Chondrocyte (in vitro differentiated cells): ENCODE measurements around the gene C20orf144. TPM values are rescaled to one million over a fixed set of nuclear protein-coding genes. Genes with fewer than 3 reads are reported as not detected.

Experiments
- DNase-seq: peaks from one replicate; pipeline ENCODE4 v3.0.0; 2021; ENCODE audit warnings: mixed read lengths, low spot score
- H3K27ac Mint-ChIP-seq: one replicate; pipeline ENCODE4 v1.8.0; 2021; ENCODE audit warnings: mild to moderate bottlenecking, moderate library complexity, mixed read lengths; ENCODE audit not compliant: unreplicated experiment
- H3K27me3 Mint-ChIP-seq: 2 replicates; pipeline ENCODE4 v1.8.0; 2021; ENCODE audit warnings: low read depth, mixed read lengths
- H3K36me3 Mint-ChIP-seq: 2 replicates; pipeline ENCODE4 v1.8.0; 2021; ENCODE audit warnings: low read depth, mixed read lengths
- H3K4me1 Mint-ChIP-seq: 2 replicates; pipeline ENCODE4 v1.8.0; 2021; ENCODE audit warnings: low read depth, mild to moderate bottlenecking, mixed read lengths
- H3K4me3 Mint-ChIP-seq: one replicate; pipeline ENCODE4 v1.8.0; 2021; ENCODE audit warnings: mild to moderate bottlenecking, moderate library complexity, mixed read lengths; ENCODE audit not compliant: unreplicated experiment
- H3K9me3 Mint-ChIP-seq: 2 replicates; pipeline ENCODE4 v1.8.0; 2021; ENCODE audit warnings: low read depth, mixed read lengths
- CTCF ChIP-seq: fragments of 200-600 bp; sonication (generic); IDR thresholded peaks from 2 replicates; pipeline ENCODE4 v1.5.0; 2021; ENCODE audit warnings: antibody characterized with exemption, mild to moderate bottlenecking, moderate library complexity
- total RNA-seq: library from RNA; stranded (reverse); gene quantifications from 3 replicates; pipeline ENCODE4 v1.2.1, GENCODE V29; 2021

Gene C20orf144
- total RNA-seq, 1 donor from 2014 or later = 0.10 TPM

GRCh38 chr20:33636776-33637175, 25.4 kb upstream of the C20orf144 start:
- H3K27me3 Mint-ChIP-seq = no peaks in the 10 kb centered on the region
- DNase-seq = no peak
- peaks cover 56% of the 10 kb centered on the region for H3K36me3 Mint-ChIP-seq
- no peak overlapping the region for H3K4me3 Mint-ChIP-seq
- no peaks in the 10 kb centered on the region for H3K4me1 Mint-ChIP-seq
- no peaks in the 10 kb centered on the region for H3K9me3 Mint-ChIP-seq
- no peak overlapping the region for H3K27ac Mint-ChIP-seq
- no peak for TF ChIP-seq CTCF

GRCh38 chr20:33640287-33640686, 21.8 kb upstream of the C20orf144 start:
- no peaks in the 10 kb centered on the region for H3K27me3 Mint-ChIP-seq
- H3K36me3 Mint-ChIP-seq = peaks cover 62% of the 10 kb centered on the region
- TF ChIP-seq CTCF = no peak
- H3K9me3 Mint-ChIP-seq = no peaks in the 10 kb centered on the region
- H3K4me1 Mint-ChIP-seq = no peaks in the 10 kb centered on the region
- no peak overlapping the region for H3K27ac Mint-ChIP-seq
- H3K4me3 Mint-ChIP-seq = no peak overlapping the region
- no peak for DNase-seq

- H3K27ac Mint-ChIP-seq = no peak overlapping the region
These were observed 17.6 kb upstream of the C20orf144 start for GRCh38 chr20:33644313-33645071.

GRCh38 chr20:33645072-33645358, 17.1 kb upstream of the C20orf144 start:
- peaks cover 22% of the 10 kb centered on the region for H3K4me1 Mint-ChIP-seq
- H3K4me3 Mint-ChIP-seq = no peak overlapping the region
- no peak overlapping the region for H3K27ac Mint-ChIP-seq
- no peaks in the 10 kb centered on the region for H3K9me3 Mint-ChIP-seq
- H3K27me3 Mint-ChIP-seq = no peaks in the 10 kb centered on the region
- no peak for TF ChIP-seq CTCF
- H3K36me3 Mint-ChIP-seq = peaks cover 44% of the 10 kb centered on the region
- no peak for DNase-seq

More at GRCh38 chr20:33644313-33645071, 17.6 kb upstream of the C20orf144 start:
- peaks cover 49% of the 10 kb centered on the region for H3K36me3 Mint-ChIP-seq
- H3K27me3 Mint-ChIP-seq = no peaks in the 10 kb centered on the region
- H3K4me3 Mint-ChIP-seq = no peak overlapping the region
- TF ChIP-seq CTCF = no peak
- no peaks in the 10 kb centered on the region for H3K9me3 Mint-ChIP-seq
- no peak for DNase-seq
- peaks cover 22% of the 10 kb centered on the region for H3K4me1 Mint-ChIP-seq

- Mint-ChIP-seq H3K36me3 (peaks cover 40% of the 10 kb centered on the region), H3K27ac (no peak overlapping the region), H3K4me1 (peaks cover 22% of the 10 kb centered on the region), H3K9me3 (no peaks in the 10 kb centered on the region), H3K4me3 (no peak overlapping the region), H3K27me3 (no peaks in the 10 kb centered on the region)
- no peak for TF ChIP-seq CTCF
- DNase-seq = no peak
These were observed 16.7 kb upstream of the C20orf144 start for GRCh38 chr20:33645396-33645795.
